ENCODE results near the gene CDKN1A. TPM values are rescaled to one million over a fixed set of nuclear protein-coding genes. Genes with fewer than 3 reads are reported as not detected.
A peak's percentile ranks its signal among the peaks of the same experiment; 100 is the strongest.

The CDKN1A gene
- polyA plus RNA-seq (2013): 171 and 186 TPM in 2 replicates

- peaks cover 6% of the 10 kb centered on the region for H3K27me3 ChIP-seq (ENCODE audit: insufficient read depth, low read length)
- H4K91ac ChIP-seq (ENCODE audit: low read depth, low read length): peak within 1 kb of the TSS; percentile 99
- peaks cover 8 to 16% of the 10 kb centered on the region in 2 experiments for H3K36me3 ChIP-seq (ENCODE audit: control insufficient read depth in 1 of 2, insufficient read depth in 2 of 2, low read length in 2 of 2)
- no CpG with 5 or more reads among the region's 63 CpGs for WGBS (ENCODE audit: extremely low coverage, insufficient coverage, insufficient read length)
- peak within 1 kb of the TSS; percentile 86 for H4K8ac ChIP-seq (ENCODE audit: low read depth, low read length)
- H3K14ac ChIP-seq (ENCODE audit: low read length): peak within 1 kb of the TSS; percentile 89
- peak within 1 kb of the TSS; percentile 93 for H3K9ac ChIP-seq (ENCODE audit: low read length)
- peak within 1 kb of the TSS; percentile 89 for H3K18ac ChIP-seq (ENCODE audit: low read length)
- peaks cover 29% of the 10 kb centered on the region in 2 experiments for H3K4me1 ChIP-seq (ENCODE audit: control insufficient read depth in 1 of 2, insufficient read depth in 2 of 2, low read length in 2 of 2)
- peak within 1 kb of the TSS; percentile 56 for H4K12ac ChIP-seq (ENCODE audit: low read depth, low read length)
- peaks cover 18% of the 10 kb centered on the region for H3K79me2 ChIP-seq (ENCODE audit: control insufficient read depth, insufficient read depth, low read length, poor library complexity)
- H2AFZ ChIP-seq (ENCODE audit: insufficient read depth, low read length, poor library complexity): peak within 1 kb of the TSS; percentile 43
- H3K27ac ChIP-seq (ENCODE audit: low read depth, low read length): peak within 1 kb of the TSS; percentile 84
- peak within 1 kb of the TSS; percentile 97 for H3K4me2 ChIP-seq (ENCODE audit: low read length)
- peaks cover 38% of the 10 kb centered on the region for H3K79me1 ChIP-seq (ENCODE audit: low read length)
- peak within 1 kb of the TSS; percentile 89 for H3K4me3 ChIP-seq (ENCODE audit: low read depth, low read length)
- DNase-seq: peak; percentile 86 to 95
- H2BK12ac ChIP-seq (ENCODE audit: low read length): peak within 1 kb of the TSS; percentile 83
- peak within 1 kb of the TSS; percentile 77 for H2BK120ac ChIP-seq (ENCODE audit: insufficient read depth, low read length, poor library complexity)
- H2BK5ac ChIP-seq (ENCODE audit: low read depth, low read length, poor library complexity): peak within 1 kb of the TSS; percentile 96
- peaks cover 2% of the 10 kb centered on the region for H3K9me3 ChIP-seq (ENCODE audit: insufficient read depth, low read depth, low read length)
- H3K4ac ChIP-seq (ENCODE audit: low read depth, low read length): peak within 1 kb of the TSS; percentile 60
- no peak within 1 kb of the TSS for H3K23ac ChIP-seq (ENCODE audit: low read length)
- no peak within 1 kb of the TSS for H2AK5ac ChIP-seq (ENCODE audit: low read length)
Measured at GRCh38 chr6:36678488-36679042, at the start of gene CDKN1A. CDKN1A (plus strand) TSS chr6:36678714; CDS start chr6:36684102, 5,388 bp downstream.

GRCh38 chr6:36629784-36630183 is 48.7 kb upstream of the CDKN1A start:
- Histone ChIP-seq H3K9ac (ENCODE audit: low read length) (no peak overlapping the region), H3K14ac (ENCODE audit: low read length) (no peak overlapping the region), H3K18ac (ENCODE audit: low read length) (no peak overlapping the region), H4K12ac (ENCODE audit: low read depth, low read length) (no peak overlapping the region), H3K23ac (ENCODE audit: low read length) (no peak overlapping the region), H4K91ac (ENCODE audit: low read depth, low read length) (no peak overlapping the region), H3K79me2 (ENCODE audit: control insufficient read depth, insufficient read depth, low read length, poor library complexity) (no peaks in the 10 kb centered on the region), H2BK12ac (ENCODE audit: low read length) (no peak overlapping the region), H3K27me3 (ENCODE audit: insufficient read depth, low read length) (no peaks in the 10 kb centered on the region), H2BK120ac (ENCODE audit: insufficient read depth, low read length, poor library complexity) (no peak overlapping the region), H2BK5ac (ENCODE audit: low read depth, low read length, poor library complexity) (no peak overlapping the region), H3K4me3 (ENCODE audit: low read depth, low read length) (no peak overlapping the region), H3K4ac (ENCODE audit: low read depth, low read length) (no peak overlapping the region), H2AFZ (ENCODE audit: insufficient read depth, low read length, poor library complexity) (no peak overlapping the region), H3K4me1 (ENCODE audit: control insufficient read depth in 1 of 2, insufficient read depth in 2 of 2, low read length in 2 of 2) (peaks cover 2 to 3% of the 10 kb centered on the region in 2 experiments), H3K79me1 (ENCODE audit: low read length) (no peaks in the 10 kb centered on the region), H3K27ac (ENCODE audit: low read depth, low read length) (no peak overlapping the region), H3K36me3 (ENCODE audit: control insufficient read depth in 1 of 2, insufficient read depth in 2 of 2, low read length in 2 of 2) (no peaks in the 10 kb centered on the region), H2AK5ac (ENCODE audit: low read length) (no peak overlapping the region), H3K4me2 (ENCODE audit: low read length) (no peak overlapping the region), H4K8ac (ENCODE audit: low read depth, low read length) (no peak overlapping the region), H3K9me3 (ENCODE audit: insufficient read depth, low read depth, low read length) (no peaks in the 10 kb centered on the region)
- no peak for DNase-seq
- no CpG with 5 or more reads among the region's 11 CpGs for WGBS (ENCODE audit: extremely low coverage, insufficient coverage, insufficient read length)

GRCh38 chr6:36631326-36632011 is 47.0 kb upstream of the CDKN1A start:
- Histone ChIP-seq H3K23ac (ENCODE audit: low read length) (no peak overlapping the region), H3K4ac (ENCODE audit: low read depth, low read length) (no peak overlapping the region), H2AK5ac (ENCODE audit: low read length) (no peak overlapping the region), H2BK120ac (ENCODE audit: insufficient read depth, low read length, poor library complexity) (no peak overlapping the region), H3K79me2 (ENCODE audit: control insufficient read depth, insufficient read depth, low read length, poor library complexity) (no peaks in the 10 kb centered on the region), H2AFZ (ENCODE audit: insufficient read depth, low read length, poor library complexity) (no peak overlapping the region), H4K12ac (ENCODE audit: low read depth, low read length) (no peak overlapping the region), H3K36me3 (ENCODE audit: control insufficient read depth in 1 of 2, insufficient read depth in 2 of 2, low read length in 2 of 2) (no peaks in the 10 kb centered on the region), H3K14ac (ENCODE audit: low read length) (no peak overlapping the region), H3K9me3 (ENCODE audit: insufficient read depth, low read depth, low read length) (no peaks in the 10 kb centered on the region), H3K4me3 (ENCODE audit: low read depth, low read length) (no peak overlapping the region), H3K4me2 (ENCODE audit: low read length) (no peak overlapping the region), H2BK5ac (ENCODE audit: low read depth, low read length, poor library complexity) (no peak overlapping the region), H3K9ac (ENCODE audit: low read length) (no peak overlapping the region), H4K8ac (ENCODE audit: low read depth, low read length) (no peak overlapping the region), H2BK12ac (ENCODE audit: low read length) (no peak overlapping the region), H3K27me3 (ENCODE audit: insufficient read depth, low read length) (no peaks in the 10 kb centered on the region), H4K91ac (ENCODE audit: low read depth, low read length) (no peak overlapping the region), H3K79me1 (ENCODE audit: low read length) (no peaks in the 10 kb centered on the region), H3K27ac (ENCODE audit: low read depth, low read length) (no peak overlapping the region), H3K18ac (ENCODE audit: low read length) (no peak overlapping the region), H3K4me1 (ENCODE audit: control insufficient read depth in 1 of 2, insufficient read depth in 2 of 2, low read length in 2 of 2) (peaks cover 2 to 3% of the 10 kb centered on the region in 2 experiments)
- no peak for DNase-seq
- no CpG with 5 or more reads among the region's 14 CpGs for WGBS (ENCODE audit: extremely low coverage, insufficient coverage, insufficient read length)

- no peak overlapping the region for H3K18ac ChIP-seq (ENCODE audit: low read length)
- H2AFZ ChIP-seq (ENCODE audit: insufficient read depth, low read length, poor library complexity): no peak overlapping the region
- H3K4ac ChIP-seq (ENCODE audit: low read depth, low read length): no peak overlapping the region
- H3K4me1 ChIP-seq (ENCODE audit: control insufficient read depth in 1 of 2, insufficient read depth in 2 of 2, low read length in 2 of 2): peaks cover 4 to 5% of the 10 kb centered on the region in 2 experiments
- no peak overlapping the region for H2BK120ac ChIP-seq (ENCODE audit: insufficient read depth, low read length, poor library complexity)
- no peaks in the 10 kb centered on the region for H3K27me3 ChIP-seq (ENCODE audit: insufficient read depth, low read length)
- no peaks in the 10 kb centered on the region for H3K36me3 ChIP-seq (ENCODE audit: control insufficient read depth in 1 of 2, insufficient read depth in 2 of 2, low read length in 2 of 2)
- no peak overlapping the region for H2BK5ac ChIP-seq (ENCODE audit: low read depth, low read length, poor library complexity)
- no peak overlapping the region for H3K23ac ChIP-seq (ENCODE audit: low read length)
- no peak overlapping the region for H3K9ac ChIP-seq (ENCODE audit: low read length)
- no peak overlapping the region for H3K4me3 ChIP-seq (ENCODE audit: low read depth, low read length)
- no peak overlapping the region for H4K8ac ChIP-seq (ENCODE audit: low read depth, low read length)
- no peak overlapping the region for H3K27ac ChIP-seq (ENCODE audit: low read depth, low read length)
- no peaks in the 10 kb centered on the region for H3K79me2 ChIP-seq (ENCODE audit: control insufficient read depth, insufficient read depth, low read length, poor library complexity)
- no peak overlapping the region for H3K14ac ChIP-seq (ENCODE audit: low read length)
- no peak overlapping the region for H3K4me2 ChIP-seq (ENCODE audit: low read length)
- no peak overlapping the region for H4K12ac ChIP-seq (ENCODE audit: low read depth, low read length)
- H3K79me1 ChIP-seq (ENCODE audit: low read length): no peaks in the 10 kb centered on the region
- H3K9me3 ChIP-seq (ENCODE audit: insufficient read depth, low read depth, low read length): no peaks in the 10 kb centered on the region
- no peak overlapping the region for H2AK5ac ChIP-seq (ENCODE audit: low read length)
- H2BK12ac ChIP-seq (ENCODE audit: low read length): no peak overlapping the region
- DNase-seq: no peak
- no CpG with 5 or more reads among the region's 6 CpGs for WGBS (ENCODE audit: extremely low coverage, insufficient coverage, insufficient read length)
- H4K91ac ChIP-seq (ENCODE audit: low read depth, low read length): no peak overlapping the region
Measured at GRCh38 chr6:36633370-36633769, 45.1 kb upstream of the CDKN1A start.

Data from trophoblast cell (in vitro differentiated cells and primary cell).